GM23338 (cell line): ENCODE results near the gene RBM8A. TPM values are rescaled to one million over a fixed set of nuclear protein-coding genes. Genes with fewer than 3 reads are reported as not detected.

ENCODE experiments used
- ATAC-seq: fragments of 200-7000 bp; cut with Tn5 transposase; 3 replicates; pipeline ENCODE4 v1.9.1; 2020
- DNase-seq: peaks from one replicate; pipeline ENCODE4 v3.0.0-alpha.2; 2015; ENCODE audit warnings: low spot score
- H2AFZ ChIP-seq: fragments of 200-600 bp; sonication (generic); 2 replicates; pipeline ENCODE4 v1.8.0; 2016; ENCODE audit warnings: antibody characterized with exemption, mild to moderate bottlenecking, moderate library complexity
- H3F3A ChIP-seq: fragments of 200-600 bp; sonication (generic); replicated peaks from 2 replicates; pipeline ENCODE4 v1.8.0; 2017; ENCODE audit warnings: antibody characterized with exemption, mixed run types, low read depth
- H3K27ac ChIP-seq: fragments of 200-600 bp; sonication (generic); 2 replicates; pipeline ENCODE4 v1.6.1; 2016; ENCODE audit warnings: low read depth
- H3K27me3 ChIP-seq: fragments of 200-600 bp; sonication (generic); 2 replicates; pipeline ENCODE4 v1.8.0; 2016; ENCODE audit warnings: mild to moderate bottlenecking, mixed run types, moderate library complexity; ENCODE audit not compliant: insufficient read depth
- H3K36me3 ChIP-seq: fragments of 200-600 bp; sonication (generic); 2 replicates; pipeline ENCODE4 v1.8.0; 2016; ENCODE audit warnings: mild to moderate bottlenecking; ENCODE audit not compliant: insufficient read depth
- H3K4me1 ChIP-seq: fragments of 200-600 bp; sonication (generic); 2 replicates; pipeline ENCODE4 v1.8.0; 2016; ENCODE audit warnings: mild to moderate bottlenecking, moderate library complexity; ENCODE audit not compliant: insufficient read depth
- H3K4me2 ChIP-seq: fragments of 200-600 bp; sonication (generic); 2 replicates; pipeline ENCODE4 v1.7.1; 2017; ENCODE audit warnings: mixed run types
- H3K4me3 ChIP-seq: fragments of 200-600 bp; sonication (generic); 2 replicates; pipeline ENCODE4 v1.6.1; 2016; ENCODE audit warnings: mixed run types
- H3K79me2 ChIP-seq: fragments of 200-600 bp; sonication (generic); replicated peaks from 2 replicates; pipeline ENCODE4 v1.8.0; 2017; ENCODE audit warnings: mild to moderate bottlenecking; ENCODE audit not compliant: insufficient read depth
- H3K9me2 ChIP-seq: fragments of 200-600 bp; sonication (generic); 2 replicates; pipeline ENCODE4 v1.8.0; 2017; ENCODE audit not compliant: insufficient read depth
- H4K20me1 ChIP-seq: fragments of 200-600 bp; sonication (generic); replicated peaks from 2 replicates; pipeline ENCODE4 v1.8.0; 2017; ENCODE audit warnings: mild to moderate bottlenecking; ENCODE audit not compliant: insufficient read depth
- H3K27ac Mint-ChIP-seq: 2 replicates; pipeline ENCODE4 v1.8.0; 2020; ENCODE audit warnings: inconsistent platforms, mild to moderate bottlenecking, moderate library complexity, mixed read lengths
- H3K27me3 Mint-ChIP-seq: 3 replicates; pipeline ENCODE4 v1.8.0; 2022; ENCODE audit warnings: low read depth, mild to moderate bottlenecking, moderate library complexity, mixed read lengths, inconsistent platforms; ENCODE audit not compliant: insufficient read depth, poor library complexity
- H3K36me3 Mint-ChIP-seq: 3 replicates; pipeline ENCODE4 v1.8.0; 2021; ENCODE audit warnings: low read depth, mild to moderate bottlenecking, inconsistent platforms, moderate library complexity, mixed read lengths
- H3K4me1 Mint-ChIP-seq: 3 replicates; pipeline ENCODE4 v1.8.0; 2020; ENCODE audit warnings: mild to moderate bottlenecking, inconsistent platforms, mixed read lengths
- H3K4me3 Mint-ChIP-seq: 3 replicates; pipeline ENCODE4 v1.8.0; 2021; ENCODE audit warnings: moderate library complexity, mild to moderate bottlenecking, inconsistent platforms, mixed read lengths
- H3K9me3 Mint-ChIP-seq: 3 replicates; pipeline ENCODE4 v1.8.0; 2020; ENCODE audit warnings: moderate library complexity, mild to moderate bottlenecking, inconsistent platforms, mixed read lengths
- CREB1 ChIP-seq: fragments of 250-450 bp; sonication (Bioruptor Pico); IDR thresholded peaks from 2 replicates; pipeline ENCODE4 v1.5.0; 2020; ENCODE audit warnings: low read depth, mild to moderate bottlenecking, moderate library complexity
- CTCF ChIP-seq, 2 experiments: fragments of 200-600 bp in 1 of 2; sonication (generic) in 1 of 2; conservative IDR thresholded peaks; 2 replicates each; pipeline versions ENCODE4 v1.5.1 to v1.6.1; 2016 to 2017; ENCODE audit warnings: antibody characterized with exemption in 2 of 2, low read depth in 2 of 2, mild to moderate bottlenecking in 2 of 2, moderate library complexity in 1 of 2
- EZH2 ChIP-seq: fragments of 200-600 bp; sonication (generic); IDR thresholded peaks from one replicate; pipeline ENCODE4 v1.8.0; 2017; ENCODE audit warnings: antibody characterized with exemption, mild to moderate bottlenecking, low read depth; ENCODE audit not compliant: unreplicated experiment
- EZH2phosphoT487 ChIP-seq: fragments of 200-600 bp; sonication (generic); IDR thresholded peaks from one replicate; pipeline ENCODE4 v1.8.1; 2018; ENCODE audit warnings: antibody characterized with exemption; ENCODE audit not compliant: unreplicated experiment
- JUNB ChIP-seq: IDR thresholded peaks from one replicate; pipeline ENCODE4 v1.6.1; 2016; ENCODE audit warnings: antibody characterized with exemption; ENCODE audit not compliant: unreplicated experiment
- NANOG ChIP-seq: IDR thresholded peaks from 2 replicates; pipeline ENCODE4 v1.6.1; 2016; ENCODE audit warnings: antibody characterized with exemption, borderline replicate concordance
- POLR2AphosphoS5 ChIP-seq: IDR thresholded peaks from 2 replicates; pipeline ENCODE4 v1.6.1; 2016; ENCODE audit warnings: antibody characterized with exemption, low read depth
- REST ChIP-seq: IDR thresholded peaks from one replicate; pipeline ENCODE4 v1.6.1; 2018; ENCODE audit warnings: antibody characterized with exemption; ENCODE audit not compliant: unreplicated experiment
- STAT1 ChIP-seq: IDR thresholded peaks from one replicate; pipeline ENCODE4 v1.6.1; 2016; ENCODE audit warnings: antibody characterized with exemption; ENCODE audit not compliant: unreplicated experiment
- ZNF114 ChIP-seq: fragments of 250-450 bp; sonication (Bioruptor Pico); IDR thresholded peaks from 2 replicates; pipeline ENCODE4 v1.5.0; 2020; ENCODE audit warnings: mild to moderate bottlenecking, moderate library complexity
- ZNF331 ChIP-seq: fragments of 250-450 bp; sonication (Bioruptor Pico); IDR thresholded peaks from 2 replicates; pipeline ENCODE4 v1.5.0; 2020; ENCODE audit warnings: low read depth, mild to moderate bottlenecking, moderate library complexity
- polyA plus RNA-seq: library from polyadenylated mRNA; unstranded; fragments of >200 nt; fragmentation: Nextera tagmentation; extraction: Ambion mirVana; gene quantifications from 2 replicates; pipeline ENCODE4 v1.2.1, GENCODE V29; 2016
- total RNA-seq: library from RNA; depleted of rRNA; stranded (reverse); fragments of >200 nt; shearing (Covaris generic); gene quantifications from 2 replicates; pipeline ENCODE4 v1.2.3, GENCODE V29; 2014

The RBM8A gene
- total and polyA plus RNA-seq, 2 experiments from 2014 or later, result 170 to 312 TPM

DNA sequence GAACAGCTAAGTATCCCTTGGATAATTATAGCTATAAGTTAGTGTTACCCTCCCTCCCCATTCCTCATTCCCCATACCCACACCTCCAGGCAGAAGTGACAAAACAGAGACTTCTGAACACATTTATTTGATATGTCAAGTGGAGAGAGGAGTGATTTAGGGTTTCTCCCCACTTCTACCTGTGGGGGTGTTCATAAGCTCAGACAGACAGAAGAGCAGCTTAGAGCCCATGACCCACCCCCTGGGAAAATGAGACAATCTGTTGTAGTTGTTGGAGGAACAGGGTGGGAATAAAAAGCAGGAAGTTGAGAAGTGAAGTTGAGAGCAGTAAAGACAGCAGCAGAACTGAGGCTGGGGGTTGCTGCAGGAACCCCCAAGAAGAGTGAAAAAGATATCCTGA lies 32.0 kb upstream of the RBM8A start:
- no peak overlapping the region for H3K27ac Mint-ChIP-seq
- H3K36me3 ChIP-seq, result no peaks in the 10 kb centered on the region
- H3K36me3 Mint-ChIP-seq, result no peaks in the 10 kb centered on the region; the same call in 2 of the 3 replicates
- H4K20me1 ChIP-seq, result no peaks in the 10 kb centered on the region
- peaks cover 33% of the 10 kb centered on the region for H3K4me1 Mint-ChIP-seq
- peaks cover 73% of the 10 kb centered on the region for H3K27me3 Mint-ChIP-seq
- peaks cover 2% of the 10 kb centered on the region; the same call in 2 of the 3 replicates for H3K9me3 Mint-ChIP-seq
- ATAC-seq, result no peak
- no peaks in the 10 kb centered on the region for H3K79me2 ChIP-seq
- H3F3A ChIP-seq, result peaks cover 4% of the 10 kb centered on the region; the same call in 1 of the 2 replicates
- H2AFZ ChIP-seq, result no peak overlapping the region
- no peak overlapping the region for H3K4me2 ChIP-seq
- peak overlapping the region; percentile 95 for H3K4me3 Mint-ChIP-seq
- H3K9me2 ChIP-seq, result no peaks in the 10 kb centered on the region
- no peak for DNase-seq
- peaks cover 87% of the 10 kb centered on the region for H3K27me3 ChIP-seq
- TF ChIP-seq REST (no peak), STAT1 (no peak), EZH2phosphoT487 (no peak), ZNF331 (no peak), ZNF114 (CRISPR knock-in tag) (no peak), NANOG (no peak), EZH2 (no peak), POLR2AphosphoS5 (no peak), CTCF (conservative IDR thresholded peaks at IDR 0.05; ENCODE audit: low read depth in 2 of 2) (no peak), CREB1 (CRISPR knock-in tag) (no peak)
- no peak overlapping the region for H3K4me3 ChIP-seq
- H3K27ac ChIP-seq, result no peak overlapping the region
- H3K4me1 ChIP-seq, result peaks cover 26% of the 10 kb centered on the region

GRCh38 chr1:145958734-145959133 lies 31.4 kb upstream of the RBM8A start:
- no peak overlapping the region; the same call in 2 of the 3 replicates for H3K4me3 Mint-ChIP-seq
- Histone ChIP-seq H3K4me2 (no peak overlapping the region), H4K20me1 (no peaks in the 10 kb centered on the region), H3K36me3 (no peaks in the 10 kb centered on the region), H2AFZ (no peak overlapping the region), H3K79me2 (no peaks in the 10 kb centered on the region), H3K4me3 (0 out of 2 replicates have a peak overlapping the region, but pooled peaks have one; percentile 72), H3F3A (peaks cover 1% of the 10 kb centered on the region; the same call in 1 of the 2 replicates), H3K4me1 (peaks cover 22% of the 10 kb centered on the region), H3K9me2 (no peaks in the 10 kb centered on the region), H3K27me3 (peaks cover 89% of the 10 kb centered on the region), H3K27ac (no peak overlapping the region)
- DNase-seq (no peak), ATAC-seq (no peak)
- peaks cover 29% of the 10 kb centered on the region for H3K4me1 Mint-ChIP-seq
- no peaks in the 10 kb centered on the region; the same call in 2 of the 3 replicates for H3K36me3 Mint-ChIP-seq
- no peak overlapping the region for H3K27ac Mint-ChIP-seq
- H3K9me3 Mint-ChIP-seq, result peaks cover 2% of the 10 kb centered on the region; the same call in 2 of the 3 replicates
- peaks cover 68% of the 10 kb centered on the region for H3K27me3 Mint-ChIP-seq
- TF ChIP-seq POLR2AphosphoS5, result no peak
- TF ChIP-seq NANOG, result no peak
- no peak for TF ChIP-seq CTCF (conservative IDR thresholded peaks at IDR 0.05; ENCODE audit: low read depth in 2 of 2)
- no peak for TF ChIP-seq ZNF114 (CRISPR knock-in tag)
- no peak for TF ChIP-seq CREB1 (CRISPR knock-in tag)
- no peak for TF ChIP-seq EZH2
- TF ChIP-seq JUNB, result no peak
- no peak for TF ChIP-seq STAT1
- TF ChIP-seq ZNF331, result no peak
- TF ChIP-seq REST, result no peak
